NCI-H446 (cell line): Measurements from ENCODE around the gene UTP15.
A peak's percentile ranks its signal among the peaks of the same experiment; 100 is the strongest.

Experiments
- DNase-seq, 2 experiments: peaks; one replicate each; lab custom pipeline; 2025; lab: John Stamatoyannopoulos, UW

UTP15 gene

GRCh38 chr5:73565969-73566547, 515 bp downstream of the UTP15 start:
- DNase-seq = no peak

- DNase-seq = no peak
Measured at GRCh38 chr5:73582285-73583145, 17.0 kb downstream of the UTP15 start.

- no peak for DNase-seq
Measured at GRCh38 chr5:73587923-73588322, 22.4 kb downstream of the UTP15 start.

- peak; percentile 61 to 82 for DNase-seq
Measured at GRCh38 chr5:73591102-73591695, 25.7 kb downstream of the UTP15 start.

GRCh38 chr5:73591698-73592501, 26.4 kb downstream of the UTP15 start:
- DNase-seq = no peak

GRCh38 chr5:73592551-73592950, 27.0 kb downstream of the UTP15 start:
- no peak for DNase-seq

GRCh38 chr5:73596705-73597328, 31.3 kb downstream of the UTP15 start:
- peak in 1 of 2 experiments; percentile 55 for DNase-seq

- no peak for DNase-seq
Measured at GRCh38 chr5:73599380-73599779, 33.8 kb downstream of the UTP15 start.

GRCh38 chr5:73603998-73604397, 38.5 kb downstream of the UTP15 start:
- no peak for DNase-seq

- DNase-seq = no peak
Measured at GRCh38 chr5:73605223-73606087, 39.9 kb downstream of the UTP15 start.

GRCh38 chr5:73606206-73606753, 40.7 kb downstream of the UTP15 start:
- DNase-seq = no peak

GRCh38 chr5:73607228-73607627, 41.7 kb downstream of the UTP15 start:
- DNase-seq = no peak

- no peak for DNase-seq
Measured at GRCh38 chr5:73612799-73613198, 47.3 kb downstream of the UTP15 start.

- no peak for DNase-seq
Measured at GRCh38 chr5:73615085-73615484, 49.5 kb downstream of the UTP15 start.

GRCh38 chr5:73615947-73616346, 50.4 kb downstream of the UTP15 start:
- DNase-seq = no peak

- DNase-seq = no peak
Measured at GRCh38 chr5:73617510-73618279, 52.2 kb downstream of the UTP15 start.

GRCh38 chr5:73619606-73620333, 54.2 kb downstream of the UTP15 start:
- DNase-seq = peak; percentile 45 to 69

- no peak for DNase-seq
Measured at GRCh38 chr5:73620334-73620687, 54.8 kb downstream of the UTP15 start.

- DNase-seq = no peak
Measured at GRCh38 chr5:73623060-73623459, 57.5 kb downstream of the UTP15 start.
